Astrocyte (in vitro differentiated cells and primary cell): ENCODE data around the gene MAP3K20.

Source experiments
- EZH2 ChIP-seq: IDR thresholded peaks from 2 replicates; pipeline ENCODE4 v1.6.1; 2012; ENCODE audit warnings: mild to moderate bottlenecking, low read length, inconsistent platforms; ENCODE audit not compliant: insufficient read depth
- TF ChIP-seq, protein P1 (sequence below): IDR thresholded peaks from 2 replicates; pipeline ENCODE4 v1.5.1; 2011; ENCODE audit warnings: low read depth, mild to moderate bottlenecking, inconsistent platforms, low read length, moderate library complexity; ENCODE audit not compliant: insufficient read depth

DNA sequence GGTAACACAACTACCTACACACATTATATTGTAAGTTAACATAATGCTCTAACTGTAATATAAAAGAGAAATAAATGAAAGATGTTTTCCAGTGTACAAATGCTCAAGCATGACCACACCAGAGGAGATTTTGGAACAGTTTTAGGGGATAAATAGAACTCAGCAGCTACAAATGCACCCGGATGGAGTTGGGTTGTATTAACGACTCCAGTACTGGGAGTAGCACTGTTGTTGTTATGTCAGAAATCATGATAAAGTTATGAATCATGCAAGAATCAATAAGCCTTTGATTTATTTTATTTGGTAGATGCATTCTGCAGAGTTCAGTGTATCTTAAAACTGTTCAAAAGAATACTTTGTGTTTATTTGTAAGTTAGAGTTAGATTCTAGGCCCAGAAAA, 126.9 kb downstream of the MAP3K20 start:
- TF ChIP-seq, protein P1, sequence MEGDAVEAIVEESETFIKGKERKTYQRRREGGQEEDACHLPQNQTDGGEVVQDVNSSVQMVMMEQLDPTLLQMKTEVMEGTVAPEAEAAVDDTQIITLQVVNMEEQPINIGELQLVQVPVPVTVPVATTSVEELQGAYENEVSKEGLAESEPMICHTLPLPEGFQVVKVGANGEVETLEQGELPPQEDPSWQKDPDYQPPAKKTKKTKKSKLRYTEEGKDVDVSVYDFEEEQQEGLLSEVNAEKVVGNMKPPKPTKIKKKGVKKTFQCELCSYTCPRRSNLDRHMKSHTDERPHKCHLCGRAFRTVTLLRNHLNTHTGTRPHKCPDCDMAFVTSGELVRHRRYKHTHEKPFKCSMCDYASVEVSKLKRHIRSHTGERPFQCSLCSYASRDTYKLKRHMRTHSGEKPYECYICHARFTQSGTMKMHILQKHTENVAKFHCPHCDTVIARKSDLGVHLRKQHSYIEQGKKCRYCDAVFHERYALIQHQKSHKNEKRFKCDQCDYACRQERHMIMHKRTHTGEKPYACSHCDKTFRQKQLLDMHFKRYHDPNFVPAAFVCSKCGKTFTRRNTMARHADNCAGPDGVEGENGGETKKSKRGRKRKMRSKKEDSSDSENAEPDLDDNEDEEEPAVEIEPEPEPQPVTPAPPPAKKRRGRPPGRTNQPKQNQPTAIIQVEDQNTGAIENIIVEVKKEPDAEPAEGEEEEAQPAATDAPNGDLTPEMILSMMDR = no peak
- no peak for TF ChIP-seq EZH2
